HG03558 (cell line): ENCODE data around the gene PROM2.

Experiments used
- ATAC-seq: cut with Tn5 transposase; IDR thresholded peaks from one replicate; pipeline ENCODE4 v1.9.1; 2021; ENCODE audit warnings: moderate number of reproducible peaks; ENCODE audit not compliant: unreplicated experiment; ENCODE audit errors: extremely low read depth

The PROM2 gene

DNA sequence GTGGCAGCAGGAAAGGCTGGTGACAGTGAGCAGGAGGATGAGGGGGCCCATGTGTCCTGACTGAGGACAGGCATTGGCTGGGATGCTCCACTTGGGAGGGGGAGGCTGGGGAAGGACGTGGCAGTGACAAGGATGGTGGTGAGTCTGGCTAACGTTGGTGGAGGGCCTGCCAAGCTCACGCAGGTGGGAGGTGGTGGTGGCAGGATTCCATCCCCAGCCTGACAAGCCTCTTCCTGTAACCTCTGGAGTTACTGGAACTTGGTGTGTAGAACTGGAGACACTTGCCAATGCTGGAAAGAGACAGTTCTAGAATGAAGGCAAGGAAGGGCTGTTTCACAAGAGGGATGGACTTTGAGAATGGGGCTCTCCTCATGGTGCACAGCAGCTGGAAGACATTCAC, 8.2 kb downstream of the PROM2 start:
- no peak for ATAC-seq

DNA sequence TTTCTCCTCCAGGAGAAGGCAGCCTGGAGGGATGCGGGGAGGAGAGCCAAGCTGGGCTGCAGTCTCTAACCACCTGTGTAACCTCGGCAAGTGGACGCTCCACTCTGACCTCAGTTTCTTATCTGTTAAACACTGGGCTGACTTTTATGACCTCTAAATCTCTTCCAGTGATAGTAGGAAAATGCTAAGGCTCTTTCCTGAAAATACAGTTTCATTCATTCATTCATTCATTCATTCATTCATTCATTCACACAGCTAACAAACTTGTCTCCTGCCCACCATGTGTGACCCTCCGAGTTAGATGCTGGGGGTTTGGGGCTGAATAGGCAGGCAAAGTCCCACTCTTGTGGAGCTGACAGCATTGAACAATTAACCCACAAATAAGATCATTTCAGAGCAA, 9.3 kb downstream of the PROM2 start:
- no peak for ATAC-seq

DNA sequence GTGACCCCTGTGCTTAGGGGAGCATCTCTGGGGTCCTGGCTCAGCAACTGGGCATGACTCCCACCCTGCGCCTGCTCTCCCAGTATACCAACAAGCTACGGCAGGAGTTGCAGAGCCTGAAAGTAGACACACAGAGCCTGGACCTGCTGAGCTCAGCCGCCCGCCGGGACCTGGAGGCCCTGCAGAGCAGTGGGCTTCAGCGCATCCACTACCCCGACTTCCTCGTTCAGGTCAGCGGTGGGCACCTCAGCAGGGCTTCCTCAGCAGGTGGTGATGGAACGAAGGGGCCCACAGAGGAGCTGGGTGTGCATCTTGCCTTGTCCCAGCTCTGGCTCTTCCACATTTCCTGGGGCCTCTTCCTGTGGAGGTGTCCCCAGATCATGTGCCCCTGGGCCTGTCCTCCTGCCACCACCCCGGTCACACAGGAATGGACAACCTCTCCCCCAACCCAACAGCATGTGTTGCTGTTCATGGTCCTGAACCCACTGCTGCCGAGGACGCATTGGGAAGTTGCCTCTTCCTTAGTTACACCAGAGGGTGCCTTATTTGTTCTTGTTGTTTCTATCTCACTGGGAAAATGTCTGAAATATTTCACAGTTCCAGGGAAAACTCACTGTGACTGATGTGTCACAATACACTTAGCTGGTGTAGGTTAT, 10.8 kb downstream of the PROM2 start:
- ATAC-seq, result no peak

DNA sequence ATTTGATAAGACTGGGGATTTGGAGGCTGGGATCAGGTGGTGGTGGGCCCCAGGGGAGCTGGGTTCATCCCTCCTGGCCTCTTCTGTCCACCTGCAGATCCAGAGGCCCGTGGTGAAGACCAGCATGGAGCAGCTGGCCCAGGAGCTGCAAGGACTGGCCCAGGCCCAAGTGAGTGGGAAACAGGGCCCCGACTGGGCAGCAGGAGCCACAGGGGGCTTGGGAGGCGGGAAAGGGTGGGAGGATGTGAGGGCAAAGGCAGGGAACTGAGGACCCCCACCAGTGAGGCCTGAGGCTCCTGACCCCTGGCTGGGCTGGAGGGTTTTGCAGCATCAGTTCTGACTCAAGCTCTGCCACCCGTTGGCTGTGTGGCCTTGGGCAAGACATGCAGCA, 11.3 kb downstream of the PROM2 start:
- no peak for ATAC-seq

DNA sequence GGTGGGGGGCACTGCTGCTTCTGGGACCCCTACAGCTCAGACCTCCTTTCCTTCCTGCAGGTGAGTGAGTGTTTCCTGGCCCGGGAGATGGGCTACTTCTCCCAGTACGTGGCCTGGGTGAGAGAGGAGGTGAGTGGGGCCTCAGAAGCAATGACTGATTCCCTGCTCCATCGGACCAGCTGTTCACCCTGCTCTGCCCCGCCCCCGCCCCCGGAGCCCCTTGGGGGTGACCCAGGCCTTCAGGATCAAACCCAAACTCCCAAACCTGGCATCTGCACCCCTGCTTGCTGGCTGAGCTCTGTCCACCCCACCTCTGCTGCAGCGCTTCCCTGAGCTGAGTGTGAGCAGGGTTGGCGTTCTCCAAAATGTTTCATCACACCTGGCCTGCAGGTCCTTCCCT, 13.1 kb downstream of the PROM2 start:
- ATAC-seq, result no peak

DNA sequence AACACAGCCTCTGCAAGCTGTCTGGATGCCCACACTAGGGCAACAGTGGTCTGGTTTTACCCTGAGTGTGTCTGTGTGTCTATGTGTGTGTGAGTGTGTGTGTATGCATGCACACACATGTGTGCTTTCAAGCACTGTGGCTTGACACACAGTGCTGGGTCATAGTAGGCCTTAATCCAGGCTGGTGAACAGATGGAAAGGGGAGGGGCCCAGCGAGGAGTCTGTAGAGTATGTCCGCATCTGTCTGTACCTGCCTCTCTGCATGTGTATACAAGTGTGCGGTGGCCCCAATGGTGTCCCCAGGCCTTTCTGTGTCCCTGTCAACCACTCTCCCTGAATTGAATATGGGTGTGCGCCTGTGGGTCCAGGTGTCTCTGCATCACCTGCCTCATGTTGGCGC, 13.6 kb downstream of the PROM2 start:
- ATAC-seq, result no peak

DNA sequence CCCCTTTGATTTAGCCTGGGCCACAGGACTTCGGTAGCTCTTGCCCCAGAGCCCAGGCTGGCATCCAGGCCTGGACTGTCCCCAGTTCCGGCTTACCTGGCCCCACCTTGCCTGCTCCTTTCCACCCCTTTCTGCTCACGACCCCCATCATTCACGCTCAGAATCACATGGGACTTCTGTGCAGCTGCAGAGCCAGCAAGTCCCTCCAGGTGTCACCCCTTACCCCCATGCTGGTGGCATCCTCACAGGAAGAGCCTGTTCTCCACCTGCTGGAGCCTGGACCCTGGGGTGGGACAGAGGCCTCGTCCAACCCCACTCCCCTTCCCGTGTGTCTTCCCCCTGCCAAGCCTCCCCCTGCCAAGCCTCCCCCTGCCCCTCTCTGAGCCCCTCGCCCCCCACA, 15.0 kb downstream of the PROM2 start:
- ATAC-seq, result no peak

DNA sequence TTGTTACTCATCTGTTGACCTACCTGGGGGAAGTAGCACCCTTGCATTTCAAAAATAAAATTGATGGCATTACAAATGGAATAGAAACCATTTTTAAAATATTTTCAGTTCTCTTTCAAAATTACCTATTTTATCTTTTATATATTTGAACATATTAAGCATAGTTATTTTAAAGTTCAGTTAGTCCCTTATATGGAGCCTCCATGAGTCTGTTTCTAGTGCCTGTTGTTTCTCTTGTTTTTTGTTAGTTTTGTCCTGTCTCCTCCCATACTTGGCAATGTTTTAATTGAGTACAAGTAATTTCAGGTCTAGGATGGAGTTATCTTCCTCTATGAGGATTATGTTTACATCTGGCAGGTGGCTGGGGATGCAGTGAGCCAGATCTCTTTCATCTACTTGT, 17.0 kb downstream of the PROM2 start:
- ATAC-seq, result no peak

DNA sequence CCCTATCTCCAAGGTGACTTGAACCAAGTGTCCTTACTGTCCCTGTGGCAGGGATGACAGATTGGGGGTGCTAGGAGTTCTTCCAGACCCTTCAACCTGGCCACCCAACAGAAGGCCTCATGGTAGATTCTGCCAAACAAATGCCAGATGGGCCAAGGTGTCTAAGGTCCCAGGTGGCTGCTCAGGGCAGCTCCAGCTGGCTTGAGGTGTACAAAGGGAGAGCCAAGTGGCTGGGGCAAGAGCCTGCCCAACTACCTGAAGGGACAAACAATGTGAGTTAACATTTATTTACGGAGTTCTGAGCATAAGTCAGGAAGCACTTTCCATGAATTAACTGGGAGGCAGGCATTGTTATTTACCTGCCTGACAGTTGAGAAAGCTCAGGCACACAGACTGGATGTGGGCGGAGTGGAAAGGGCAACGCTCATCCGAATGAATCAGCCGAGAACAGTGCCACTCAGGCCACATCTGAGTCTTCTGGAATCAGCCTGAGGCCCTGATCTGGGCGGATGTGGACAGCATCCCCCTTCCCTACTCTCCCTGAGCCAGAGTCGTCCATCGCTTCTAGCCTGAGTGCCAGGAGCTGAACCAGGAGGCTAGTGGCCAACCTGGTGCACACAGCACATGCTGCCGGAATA, 18.5 kb downstream of the PROM2 start:
- ATAC-seq, result no peak

DNA sequence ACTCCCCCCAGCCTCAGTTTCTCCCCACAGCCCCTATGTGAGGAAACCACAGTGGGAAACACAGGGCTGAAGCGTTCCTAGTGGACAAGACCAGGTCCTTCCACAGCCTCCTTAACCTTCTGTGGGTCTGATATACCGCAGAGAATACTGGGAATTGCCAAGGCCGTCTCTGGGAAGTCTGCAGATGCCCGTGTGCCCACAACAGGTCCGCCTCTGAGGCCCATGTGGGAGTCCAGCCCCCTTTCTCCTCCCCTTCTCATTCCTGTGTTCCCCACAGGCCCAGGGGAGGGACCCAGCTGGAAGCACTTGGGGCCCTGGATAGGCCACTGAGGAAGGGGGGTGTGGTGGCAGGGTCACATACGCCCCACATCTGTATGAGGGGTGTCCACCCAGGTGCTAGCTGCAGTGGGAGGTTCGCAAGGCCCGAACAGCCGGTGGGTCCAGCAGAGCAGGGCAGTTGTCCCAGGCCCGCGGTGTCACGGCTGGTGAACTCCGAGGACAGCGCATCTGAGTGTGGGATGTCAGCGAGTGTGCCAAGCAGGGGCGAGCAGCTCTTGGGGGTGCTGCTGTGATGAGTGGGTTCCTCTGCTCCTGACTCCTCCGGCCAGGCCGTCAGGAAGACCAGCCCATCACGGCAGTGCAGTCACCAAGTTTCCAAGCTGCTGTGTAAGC, 20.5 kb downstream of the PROM2 start:
- ATAC-seq, result no peak

DNA sequence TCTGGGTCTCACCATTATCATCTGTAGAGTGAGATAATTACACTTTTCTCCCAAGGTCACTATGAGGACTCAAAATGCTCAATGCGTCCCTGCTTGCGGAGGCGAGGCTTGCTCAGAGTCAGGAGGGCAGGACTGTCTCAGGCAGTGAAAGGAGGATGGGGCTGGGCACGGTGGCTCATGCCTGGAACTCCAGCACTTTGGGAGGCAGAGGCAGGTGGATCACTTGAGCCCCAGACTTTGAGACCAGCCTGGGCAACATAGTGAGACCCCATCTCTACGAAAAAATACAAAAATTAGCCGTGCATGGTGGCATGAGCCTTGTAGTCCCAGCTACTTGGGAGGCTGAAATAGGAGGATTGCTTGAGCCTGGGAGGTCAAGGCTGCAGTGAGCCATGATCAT, 21.1 kb downstream of the PROM2 start:
- no peak for ATAC-seq

DNA sequence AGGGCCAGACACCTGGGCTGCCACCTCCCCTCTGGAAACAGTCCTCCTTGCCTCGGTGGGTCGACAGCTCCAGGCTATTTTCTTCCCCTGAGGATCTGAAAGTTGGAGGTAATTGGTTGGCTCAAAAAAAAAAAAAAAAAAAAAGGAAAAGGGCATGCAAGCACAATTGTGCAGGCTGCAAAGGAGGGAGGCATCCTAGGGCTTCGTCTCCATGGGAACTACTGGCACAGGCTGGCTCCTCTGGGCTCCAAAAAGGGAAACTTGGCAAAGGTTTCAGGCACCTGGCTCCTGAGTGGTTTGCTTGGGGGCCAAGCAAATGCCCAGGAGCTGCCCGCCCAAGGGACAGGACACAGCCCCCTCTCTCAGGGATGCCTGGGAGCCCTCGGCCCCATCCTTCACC, 21.8 kb downstream of the PROM2 start:
- ATAC-seq, result no peak

DNA sequence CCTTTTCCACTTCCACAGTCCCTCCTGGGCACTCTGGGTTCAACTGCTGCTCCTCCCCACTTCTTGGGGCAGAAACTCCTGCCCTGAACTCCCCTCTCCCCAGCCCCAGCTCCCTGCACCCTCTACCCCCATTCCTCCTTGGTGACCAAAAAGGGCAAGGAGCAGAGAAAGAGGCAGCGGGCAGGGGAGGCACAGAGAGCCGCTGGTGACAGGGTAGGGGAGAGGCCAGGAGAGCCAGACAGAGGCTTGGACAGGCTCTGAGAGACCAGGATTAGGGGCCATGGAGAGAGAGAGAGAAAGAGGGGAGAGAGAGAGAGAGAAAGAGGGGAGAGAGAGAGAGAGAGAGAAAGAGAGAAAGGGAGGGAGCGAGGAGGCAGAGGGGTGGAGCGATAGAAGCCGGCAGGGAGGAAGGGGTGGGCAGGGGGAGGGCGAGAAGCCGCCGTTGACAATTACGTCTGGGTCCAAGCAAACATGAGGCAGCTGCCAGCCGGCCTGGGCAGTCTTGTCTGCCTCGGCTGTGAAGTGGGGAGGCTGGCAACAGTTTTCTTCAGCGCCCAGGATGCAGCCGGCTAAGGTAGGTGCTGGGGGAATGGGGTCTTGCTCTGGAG, 22.7 kb downstream of the PROM2 start, which contains the start of gene KCNIP3:
Gene KCNIP3, plus strand, starts transcription at position 468 of the 608 bp plus-strand sequence. Its CDS starts 92 bp downstream, at position 560.
- ATAC-seq, result no peak

DNA sequence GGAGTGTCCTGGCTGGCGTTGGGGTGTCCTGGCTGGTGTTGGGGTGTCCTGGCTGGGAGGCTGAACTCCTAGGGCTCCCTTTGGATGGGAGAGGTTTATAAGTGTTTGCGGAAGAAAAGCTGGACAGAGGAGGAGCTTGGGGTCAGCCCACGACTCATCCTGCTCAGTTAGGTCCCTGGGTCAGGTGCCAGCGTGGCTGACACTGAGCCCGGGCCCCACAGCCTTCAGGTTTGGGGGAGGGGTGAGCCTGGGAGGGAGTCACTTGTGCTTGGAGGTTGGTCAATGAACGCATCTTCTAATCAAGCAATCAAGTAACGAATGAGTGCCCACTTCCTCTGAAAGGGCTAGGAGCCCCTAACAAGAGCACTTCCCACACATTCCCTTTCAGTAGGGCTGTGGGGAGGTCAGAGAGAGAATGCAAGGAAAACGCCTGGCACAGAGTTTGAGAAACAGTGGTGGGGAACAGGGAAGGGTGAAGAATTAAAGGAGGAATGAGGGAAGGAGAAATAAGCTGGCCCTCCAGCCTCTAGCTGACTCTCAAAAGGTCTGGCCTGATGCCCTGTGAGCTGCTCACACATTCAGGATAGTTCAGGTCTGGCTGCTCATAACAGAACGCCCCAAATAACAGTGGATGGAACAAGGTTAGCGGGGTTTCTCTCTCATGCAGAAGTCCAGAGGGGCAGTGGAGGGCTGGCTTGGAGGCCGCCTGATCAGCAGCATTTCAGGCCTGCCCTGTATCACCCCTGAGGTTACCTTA, 23.6 kb downstream of the PROM2 start:
- no peak for ATAC-seq

DNA sequence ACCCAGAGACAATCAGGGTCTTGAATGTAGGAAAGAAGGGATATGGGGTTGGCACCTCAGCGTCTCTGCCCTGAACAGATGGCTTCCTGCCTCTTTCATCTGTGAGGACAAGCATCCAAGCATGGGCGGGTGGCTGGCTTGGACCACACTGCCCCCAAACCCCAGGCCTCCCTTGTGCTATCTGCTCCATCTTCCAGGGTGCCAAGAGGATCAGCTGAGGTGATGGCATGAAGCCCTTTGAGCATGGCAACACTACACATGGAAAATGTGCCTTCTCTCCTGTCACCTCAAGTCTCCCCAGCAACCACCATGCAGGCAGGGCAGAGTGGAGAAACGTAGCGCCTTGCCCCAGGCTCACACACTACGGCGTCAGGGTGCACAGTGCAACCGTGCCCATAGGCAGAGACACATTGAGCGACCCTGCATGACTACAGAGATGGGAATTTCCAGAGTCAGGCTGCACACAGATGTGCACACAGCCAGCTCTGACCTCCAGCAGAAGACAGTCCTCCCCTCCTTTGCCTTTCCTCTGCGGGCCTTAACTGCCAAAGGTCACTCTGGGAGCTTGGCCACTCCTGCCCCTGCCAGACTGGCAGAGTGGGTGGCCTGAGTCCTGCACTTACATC, 24.4 kb downstream of the PROM2 start:
- ATAC-seq, result no peak

DNA sequence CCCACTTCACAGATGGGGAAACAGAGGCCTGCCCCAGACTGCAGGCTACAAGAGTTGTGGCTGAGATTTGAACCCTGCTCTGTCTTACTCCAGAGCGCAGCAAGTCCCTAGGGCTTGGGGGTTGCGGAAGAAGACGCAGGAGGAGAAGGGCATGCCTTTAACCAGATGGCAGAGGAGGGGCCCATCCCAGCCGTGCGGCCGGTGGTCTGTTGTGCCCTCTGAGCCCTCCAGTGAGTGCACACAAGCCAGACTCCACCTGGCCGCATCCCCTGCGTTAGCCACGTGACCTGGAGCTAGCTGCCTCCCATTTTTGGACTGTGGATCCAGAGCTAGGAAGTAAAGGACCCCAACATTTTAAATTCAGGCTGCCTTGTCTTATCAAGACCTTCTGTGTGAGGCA, 25.7 kb downstream of the PROM2 start:
- no peak for ATAC-seq

DNA sequence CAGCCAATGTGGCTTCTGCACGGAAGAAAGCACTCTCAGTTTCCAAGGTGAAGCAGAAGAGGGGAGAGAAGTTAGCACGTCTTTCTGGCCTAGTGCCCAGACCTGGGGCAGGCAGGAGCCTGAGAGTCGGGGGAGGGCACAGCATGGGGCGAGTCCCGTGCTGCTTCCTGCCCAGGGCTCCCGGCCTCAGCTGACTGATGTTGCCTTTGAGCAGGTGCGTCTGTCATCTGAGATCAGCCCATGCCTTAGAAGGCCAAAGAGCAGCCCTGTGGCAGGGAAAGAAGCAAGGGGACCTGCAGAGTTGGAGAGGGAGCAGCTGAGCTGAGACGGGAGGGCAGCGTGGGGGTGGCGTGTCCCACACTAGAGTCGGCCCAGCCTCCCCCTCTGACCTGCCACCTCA, 26.2 kb downstream of the PROM2 start:
- ATAC-seq, result no peak

DNA sequence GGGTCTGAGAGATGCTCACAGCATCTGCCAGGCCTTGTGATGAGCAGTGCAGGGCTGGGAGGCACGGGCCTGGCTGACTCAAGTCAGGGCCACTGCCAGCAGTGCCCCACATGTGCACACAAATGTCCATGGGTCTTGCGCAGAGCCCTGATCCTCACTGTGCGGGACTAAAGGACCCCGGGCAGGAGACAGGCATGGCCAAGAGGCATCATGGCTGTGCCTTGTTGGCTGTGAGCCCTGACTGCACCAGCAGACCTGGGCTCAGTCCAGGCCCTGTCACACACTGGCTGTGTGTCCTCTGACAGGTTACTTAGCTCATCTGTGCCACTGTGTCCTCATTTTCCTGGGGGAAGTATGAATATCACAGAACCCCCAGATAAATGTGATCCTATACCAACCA, 26.9 kb downstream of the PROM2 start:
- no peak for ATAC-seq

DNA sequence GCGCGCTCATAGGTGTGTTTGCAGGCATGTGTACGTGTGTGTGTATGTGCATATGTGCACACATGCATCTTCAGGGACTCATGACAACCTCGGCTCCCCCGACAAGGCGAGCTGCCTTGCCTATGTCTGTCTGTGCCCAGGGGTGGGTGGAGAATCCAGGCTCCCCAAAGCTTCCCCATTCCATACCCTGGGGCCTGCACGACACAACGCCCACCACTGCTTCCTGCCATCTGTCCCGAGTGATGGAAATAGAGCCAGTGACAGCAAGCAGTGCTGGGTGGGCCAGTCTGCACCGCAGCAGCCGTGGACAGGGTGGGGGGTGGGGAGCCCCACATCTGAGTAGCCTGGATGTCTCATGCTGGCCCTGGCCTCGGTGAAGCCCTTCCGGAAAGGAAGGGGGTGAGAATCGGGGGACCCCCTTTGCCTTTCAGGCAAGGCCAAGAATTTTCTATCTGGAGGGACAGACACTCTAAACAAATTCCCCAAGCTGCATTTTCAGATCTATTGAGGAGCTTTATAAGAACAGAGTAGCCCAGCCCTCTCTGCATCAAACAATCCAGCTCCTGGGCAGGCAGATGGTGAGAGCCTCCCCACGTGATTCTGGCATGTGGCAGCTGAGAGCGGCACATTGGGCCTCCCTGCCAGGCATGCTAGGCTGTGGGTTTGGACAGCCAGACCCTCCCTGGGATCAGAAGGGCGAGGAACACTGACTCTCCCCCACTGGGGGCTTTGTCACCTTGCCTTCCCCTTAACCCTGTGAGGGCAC, 27.8 kb downstream of the PROM2 start:
- no peak for ATAC-seq
